Activated T-cell treated with anti-CD3 and anti-CD28 coated beads, Interleukin-2, amount 50 U/mL, for 72 hours (primary cell): ENCODE measurements around the gene HARBI1. TPM values are rescaled to one million over a fixed set of nuclear protein-coding genes. Genes with fewer than 3 reads are reported as not detected.
"Not testable (repeated sequence)": the region's sequence is repeated elsewhere in the genome, so short reads cannot be mapped to it uniquely, and the experiment has no call there.

Experiments
- ATAC-seq, 2 donors: fragments of 150-1000 bp; cut with Tn5 transposase; replicated peaks in 1 of 2; 2 replicates each; pipeline ENCODE4 v1.10.0; 2021; ENCODE audit warnings: moderate library complexity in 2 of 2, mild to moderate bottlenecking in 1 of 2
- DNase-seq, 2 donors: peaks; one replicate each; pipeline ENCODE4 v3.0.0; 2021 to 2022; ENCODE audit warnings: mixed read lengths in 1 of 2
- H3K27ac Mint-ChIP-seq: one replicate; pipeline ENCODE4 v1.8.0; 2022; ENCODE audit warnings: mild to moderate bottlenecking, moderate library complexity, mixed read lengths
- H3K27me3 Mint-ChIP-seq: one replicate; pipeline ENCODE4 v1.8.0; 2022; ENCODE audit warnings: low read depth, mixed read lengths
- H3K36me3 Mint-ChIP-seq, 2 donors: one replicate each; pipeline ENCODE4 v1.8.0; 2022; ENCODE audit warnings: mixed read lengths in 2 of 2, mild to moderate bottlenecking in 1 of 2; ENCODE audit not compliant: insufficient read depth in 2 of 2
- H3K4me1 Mint-ChIP-seq: one replicate; pipeline ENCODE4 v1.8.0; 2022; ENCODE audit warnings: low read depth, mixed read lengths
- H3K4me3 Mint-ChIP-seq, 2 donors: one replicate each; pipeline ENCODE4 v1.8.0; 2022; ENCODE audit warnings: mild to moderate bottlenecking in 2 of 2, mixed read lengths in 2 of 2, moderate library complexity in 2 of 2
- H3K9me3 Mint-ChIP-seq, 2 donors: one replicate each; pipeline ENCODE4 v1.8.0; 2022; ENCODE audit warnings: mixed read lengths in 2 of 2
- total RNA-seq, 2 donors: library from RNA; stranded (reverse); gene quantifications; one replicate each; pipeline ENCODE4 v1.2.3, GENCODE V29; 2022

The HARBI1 gene
- total RNA-seq, 2 donors from 2014 or later = 4.2 to 7.3 TPM

DNA sequence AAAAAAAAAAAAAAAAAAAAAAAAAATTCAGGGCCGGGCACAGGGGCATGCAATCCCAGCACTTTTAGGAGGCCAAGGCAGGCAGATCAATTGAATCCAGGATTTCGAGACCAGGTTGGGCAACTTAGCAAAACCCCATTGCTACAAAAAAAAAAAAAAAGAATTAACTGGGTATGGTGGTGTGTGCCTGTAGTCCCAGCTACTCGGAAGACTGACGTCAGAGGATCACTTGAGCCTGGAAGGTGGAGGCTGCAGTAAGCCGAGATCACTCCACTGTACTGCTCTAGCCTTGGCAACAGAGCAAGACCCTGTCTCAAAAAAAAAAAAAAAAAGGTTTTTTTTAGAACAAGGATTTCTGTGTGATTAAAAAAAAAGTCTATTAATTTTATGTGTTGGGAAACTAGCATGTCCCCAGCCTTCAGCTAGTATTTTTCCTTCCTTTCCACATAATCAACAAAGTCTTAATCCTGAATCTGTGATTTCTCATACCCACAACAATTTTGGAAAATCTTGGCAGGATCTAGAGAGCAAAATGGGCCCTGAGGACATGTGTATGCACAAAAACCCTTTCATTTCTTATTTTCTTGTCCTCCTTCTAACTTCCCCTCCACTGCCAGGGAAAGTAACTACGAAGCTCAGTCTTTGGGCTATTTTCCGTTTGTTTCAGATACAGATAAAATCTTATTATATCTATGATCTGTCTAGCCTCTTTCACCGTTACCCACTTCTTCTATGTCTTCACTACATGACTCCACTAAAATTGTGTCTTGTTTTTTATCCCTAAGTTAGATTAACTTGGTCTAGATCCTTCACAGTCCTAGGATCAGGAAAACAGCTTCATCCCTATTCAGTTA lies 17.5 kb downstream of the HARBI1 start:
- Mint-ChIP-seq H3K4me1 (peaks cover 16% of the 10 kb centered on the region), H3K27me3 (no peaks in the 10 kb centered on the region), H3K36me3 (no peaks in the 10 kb centered on the region), H3K27ac (no peak overlapping the region), H3K9me3 (no peaks in the 10 kb centered on the region), H3K4me3 (no peak overlapping the region)
- ATAC-seq (no peak), DNase-seq (no peak)

DNA sequence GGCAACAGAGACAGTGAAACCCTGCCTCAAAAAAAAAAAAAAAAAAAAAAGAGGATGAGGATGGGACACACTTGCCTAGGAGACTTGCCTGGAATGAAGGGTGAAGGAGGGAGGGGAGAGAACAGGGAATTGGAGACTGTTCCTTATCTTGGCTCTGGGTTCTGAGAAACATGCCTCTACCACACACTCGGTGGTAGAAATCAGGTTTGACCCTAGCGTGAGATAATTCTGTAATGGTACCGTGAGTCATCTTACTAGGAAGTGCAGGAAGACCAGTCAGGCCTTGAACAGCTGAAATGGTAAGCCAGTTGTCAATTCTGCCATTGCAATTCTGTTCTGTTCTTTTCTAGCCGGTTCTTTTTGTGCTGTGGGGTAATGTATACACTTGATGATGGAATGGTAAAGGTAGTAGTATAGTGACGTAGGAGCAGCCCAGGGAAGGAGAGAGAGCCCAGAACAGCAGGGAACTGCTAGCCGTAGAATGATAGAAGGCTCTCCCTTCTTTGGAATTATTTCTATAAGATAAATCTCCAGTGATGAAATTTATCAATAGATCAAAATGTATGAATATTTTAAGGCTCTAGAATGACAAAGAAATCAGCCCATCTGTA lies 19.3 kb downstream of the HARBI1 start:
- DNase-seq = no peak
- ATAC-seq = peak in 1 of 2 donors; percentile 51
- peak overlapping the region; percentile 59 for H3K27ac Mint-ChIP-seq
- peaks cover 22% of the 10 kb centered on the region for H3K4me1 Mint-ChIP-seq
- H3K4me3 Mint-ChIP-seq = peak overlapping the region in 1 of 2 donors; percentile 48
- H3K9me3 Mint-ChIP-seq = no peaks in the 10 kb centered on the region
- H3K36me3 Mint-ChIP-seq = peaks cover 0 to 3% of the 10 kb centered on the region in 2 donors
- no peaks in the 10 kb centered on the region for H3K27me3 Mint-ChIP-seq

DNA sequence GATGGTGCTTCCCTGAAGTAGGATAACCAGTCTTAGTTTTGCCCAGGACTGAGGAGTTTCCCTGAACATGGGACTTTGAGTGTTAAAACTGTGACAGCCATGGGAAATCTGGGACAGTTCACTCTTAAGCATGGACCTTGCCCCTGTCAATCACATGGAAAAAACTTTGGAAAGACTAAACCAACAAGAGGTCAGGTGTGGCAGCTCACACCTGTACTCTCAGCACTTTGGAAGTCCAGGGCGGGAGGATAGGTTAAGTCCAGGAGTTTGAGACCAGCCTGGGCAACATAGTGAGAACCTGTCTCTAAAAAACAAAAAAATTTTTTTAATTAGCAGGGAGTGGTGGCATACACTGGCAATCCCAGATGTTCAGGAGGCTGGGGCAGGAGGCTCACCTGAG lies 19.9 kb downstream of the HARBI1 start:
- H3K4me3 Mint-ChIP-seq = peak overlapping the region in 1 of 2 donors; percentile 38
- DNase-seq = no peak
- H3K36me3 Mint-ChIP-seq = peaks cover 0 to 3% of the 10 kb centered on the region in 2 donors
- H3K4me1 Mint-ChIP-seq = peaks cover 28% of the 10 kb centered on the region
- no peak for ATAC-seq
- no peaks in the 10 kb centered on the region for H3K9me3 Mint-ChIP-seq
- H3K27ac Mint-ChIP-seq = no peak overlapping the region
- no peaks in the 10 kb centered on the region for H3K27me3 Mint-ChIP-seq

DNA sequence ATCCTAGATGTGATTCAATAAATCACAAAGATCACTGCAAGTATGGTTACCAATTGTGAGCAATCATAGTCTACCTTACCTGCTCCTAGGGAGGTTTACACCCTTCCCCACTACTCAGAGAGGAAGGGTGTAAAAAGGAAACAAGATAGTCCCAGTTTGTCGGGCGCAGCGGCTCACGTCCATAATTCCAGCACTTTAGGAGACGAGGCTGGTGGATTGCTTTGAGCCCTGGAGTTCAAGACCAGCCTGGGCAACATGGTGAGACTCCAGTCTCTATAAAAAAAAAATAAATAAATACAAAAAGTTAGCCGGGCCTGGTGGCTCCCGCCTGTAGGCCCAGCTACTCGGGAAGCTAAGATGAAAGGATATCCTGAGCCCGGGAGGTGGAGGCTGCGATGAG lies 22.2 kb downstream of the HARBI1 start:
- DNase-seq (no peak), ATAC-seq (no peak)
- peak overlapping the region in 1 of 2 donors; percentile 97 for H3K4me3 Mint-ChIP-seq
- H3K9me3 Mint-ChIP-seq = no peaks in the 10 kb centered on the region
- H3K27ac Mint-ChIP-seq = peak overlapping the region; percentile 97
- H3K36me3 Mint-ChIP-seq = peaks cover 2 to 3% of the 10 kb centered on the region in 2 donors
- H3K4me1 Mint-ChIP-seq = peaks cover 46% of the 10 kb centered on the region
- H3K27me3 Mint-ChIP-seq = no peaks in the 10 kb centered on the region

DNA sequence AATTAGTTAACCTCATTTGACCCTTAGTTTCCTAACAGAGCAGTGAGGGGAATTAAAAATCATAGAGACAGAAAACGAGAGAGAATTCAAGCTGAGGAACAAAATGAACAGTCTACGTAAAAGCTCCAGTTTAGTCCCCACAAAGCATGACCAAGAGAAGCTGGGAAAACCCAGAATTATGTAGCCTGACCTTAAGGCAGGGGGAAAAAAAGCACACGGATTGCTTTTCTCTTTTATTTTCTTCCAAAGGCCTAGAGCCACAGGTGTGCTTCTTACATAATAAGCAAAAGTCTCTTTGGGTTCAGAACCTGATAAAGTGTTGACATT lies 22.7 kb downstream of the HARBI1 start:
- Mint-ChIP-seq H3K9me3 (no peaks in the 10 kb centered on the region), H3K36me3 (peaks cover 2 to 3% of the 10 kb centered on the region in 2 donors), H3K4me3 (peak overlapping the region; percentile 86 to 97), H3K27ac (peak overlapping the region; percentile 97), H3K27me3 (no peaks in the 10 kb centered on the region), H3K4me1 (peaks cover 49% of the 10 kb centered on the region)
- DNase-seq (no peak), ATAC-seq (no peak)

DNA sequence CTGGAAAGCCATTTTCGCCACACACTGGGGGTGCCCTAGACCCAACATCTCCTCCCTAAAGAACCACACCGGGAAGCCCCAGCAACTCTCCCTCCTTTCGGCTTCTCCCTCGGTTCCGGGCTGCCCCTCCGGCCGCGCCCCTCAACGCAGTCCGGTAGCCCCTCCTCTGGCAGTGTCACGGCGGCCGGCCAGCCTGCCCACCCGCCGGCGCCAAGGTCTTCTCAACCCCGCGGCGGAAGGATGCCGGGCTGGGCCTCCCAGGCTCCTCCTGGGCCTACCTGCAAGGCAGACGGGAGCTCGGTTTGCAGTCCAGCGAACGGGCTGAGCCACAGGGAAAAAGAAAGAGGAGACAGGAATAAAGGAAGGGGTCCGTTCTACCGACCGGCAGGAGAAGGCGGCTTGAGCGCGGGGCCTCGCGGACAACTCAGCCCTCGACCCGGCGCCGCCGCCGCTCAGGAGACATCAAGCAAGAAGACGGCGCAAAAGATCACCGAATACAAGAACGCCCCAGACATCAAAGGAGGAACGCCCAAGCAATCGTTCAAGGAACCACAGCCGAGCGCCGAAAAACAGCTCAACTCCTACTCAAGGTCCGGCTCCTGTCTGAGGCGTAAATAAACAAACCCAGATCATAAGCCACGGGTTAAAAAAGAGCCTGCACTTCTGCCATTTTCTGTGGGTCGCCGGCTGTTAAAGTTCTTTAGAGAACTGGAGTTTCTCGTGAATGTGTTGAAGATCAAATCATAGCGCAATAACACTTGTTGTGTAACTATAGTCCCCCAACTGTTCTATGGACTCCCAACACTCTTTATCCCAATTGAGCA lies 23.3 kb downstream of the HARBI1 start, which contains the start of gene AMBRA1:
TSS of gene AMBRA1 (minus strand) at position 474 of the 824 bp plus-strand sequence. CDS start 45,643 bp downstream, outside the sequence.
- Mint-ChIP-seq H3K27me3 (no peaks in the 10 kb centered on the region), H3K4me1 (peaks cover 54% of the 10 kb centered on the region), H3K27ac (peak within 1 kb of the TSS; percentile 97), H3K9me3 (no peaks in the 10 kb centered on the region), H3K4me3 (peak within 1 kb of the TSS; percentile 86 to 97), H3K36me3 (peaks cover 2 to 3% of the 10 kb centered on the region in 2 donors)
- peak; percentile 87 to 90 for DNase-seq
- ATAC-seq = peak; percentile 92 to 94

DNA sequence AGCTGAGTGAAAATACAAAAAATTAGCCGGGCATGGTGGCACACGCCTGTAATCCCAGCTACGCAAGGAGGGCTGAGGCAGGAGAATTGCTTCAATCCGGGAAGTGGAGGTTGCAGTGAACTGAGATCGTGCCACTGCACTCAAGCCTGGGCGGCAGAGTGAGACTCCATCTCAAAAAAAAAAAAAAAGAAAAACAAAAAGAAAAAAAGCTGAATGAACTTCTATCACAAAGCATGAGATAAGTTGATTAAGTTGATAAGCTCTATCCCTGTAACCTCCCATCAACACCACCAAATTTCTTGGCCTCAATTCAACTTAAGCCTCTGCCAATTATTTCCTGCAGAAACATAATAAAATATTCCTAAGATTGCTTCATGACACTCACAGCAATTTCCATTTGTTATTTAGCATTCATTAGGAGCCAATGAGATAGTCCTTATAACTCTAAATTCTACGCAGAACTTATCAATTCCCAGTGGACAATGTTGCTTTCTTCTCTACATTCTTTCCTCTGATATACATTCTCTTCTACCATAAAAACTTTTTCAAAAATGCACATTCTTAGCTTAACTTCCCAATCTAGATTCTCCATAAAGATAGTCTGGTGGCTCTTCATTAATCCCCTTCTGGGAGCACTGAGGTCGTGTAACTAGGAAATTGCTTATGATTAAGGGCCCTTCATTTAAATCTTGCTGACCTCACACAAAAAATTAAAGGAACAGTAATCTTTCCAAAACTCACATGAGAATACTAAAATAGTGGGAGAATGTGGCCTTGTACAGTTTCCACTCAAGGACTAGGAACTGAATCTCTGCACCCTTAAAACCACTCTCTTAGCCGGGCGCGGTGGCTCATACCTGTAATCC lies 26.1 kb downstream of the HARBI1 start:
- Mint-ChIP-seq H3K27me3 (no peaks in the 10 kb centered on the region), H3K4me1 (peaks cover 47% of the 10 kb centered on the region), H3K4me3 (peak overlapping the region; percentile 36 to 65)

DNA sequence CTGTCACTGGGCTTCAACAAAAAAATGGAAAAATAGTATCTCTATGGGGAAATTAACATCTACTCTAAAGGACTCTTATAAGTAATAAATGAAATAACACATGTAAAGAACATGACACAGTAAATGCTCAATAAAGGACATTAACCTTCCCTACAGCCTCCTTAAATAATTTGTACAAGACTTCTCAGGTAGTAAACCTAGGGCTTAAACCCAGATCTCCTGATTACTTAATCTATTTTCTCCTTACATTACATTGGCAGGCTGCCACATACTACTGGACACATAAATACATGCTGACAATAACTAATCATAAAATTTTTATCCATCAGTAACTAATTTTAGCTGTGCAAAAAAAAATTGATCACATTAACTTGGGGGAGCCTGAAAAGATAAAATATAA lies 28.1 kb downstream of the HARBI1 start:
- ATAC-seq (no peak), DNase-seq (no peak)
- peaks cover 41% of the 10 kb centered on the region for H3K4me1 Mint-ChIP-seq
- H3K36me3 Mint-ChIP-seq = peaks cover 2 to 7% of the 10 kb centered on the region in 2 donors
- H3K27ac Mint-ChIP-seq = no peak overlapping the region
- H3K27me3 Mint-ChIP-seq = no peaks in the 10 kb centered on the region
- H3K9me3 Mint-ChIP-seq = no peaks in the 10 kb centered on the region
- no peak overlapping the region for H3K4me3 Mint-ChIP-seq

More for the DNA sequence above, 26.1 kb downstream of the HARBI1 start:
- Mint-ChIP-seq H3K27ac (peak overlapping the region; percentile 44), H3K9me3 (no peaks in the 10 kb centered on the region), H3K36me3 (peaks cover 3 to 7% of the 10 kb centered on the region in 2 donors)
- DNase-seq (no peak), ATAC-seq (no peak)

DNA sequence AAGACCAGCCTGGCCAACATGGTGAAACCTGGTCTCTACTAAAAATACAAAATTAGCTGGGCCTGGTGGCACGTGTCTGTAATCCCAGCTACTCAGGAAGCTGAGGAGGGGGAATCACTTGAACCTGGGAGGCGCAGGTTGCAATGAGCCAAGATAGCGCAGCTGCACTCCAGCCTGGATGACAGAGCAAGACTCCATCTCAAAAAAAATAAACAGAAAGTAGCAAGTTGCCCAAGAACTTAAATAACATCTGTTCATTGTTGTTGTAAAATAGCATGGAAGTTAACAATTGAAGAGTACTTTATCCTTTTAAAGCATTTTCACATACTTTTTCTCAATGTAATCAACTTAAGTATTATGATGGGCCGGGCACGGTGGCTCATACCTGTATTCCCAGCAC lies 28.9 kb downstream of the HARBI1 start:
- ATAC-seq (no peak), DNase-seq (no peak)
- peaks cover 39% of the 10 kb centered on the region for H3K4me1 Mint-ChIP-seq
- no peaks in the 10 kb centered on the region for H3K27me3 Mint-ChIP-seq
- peaks cover 0 to 7% of the 10 kb centered on the region in 2 donors for H3K36me3 Mint-ChIP-seq
- no peak overlapping the region for H3K4me3 Mint-ChIP-seq
- H3K27ac Mint-ChIP-seq = no peak overlapping the region
- no peaks in the 10 kb centered on the region for H3K9me3 Mint-ChIP-seq

DNA sequence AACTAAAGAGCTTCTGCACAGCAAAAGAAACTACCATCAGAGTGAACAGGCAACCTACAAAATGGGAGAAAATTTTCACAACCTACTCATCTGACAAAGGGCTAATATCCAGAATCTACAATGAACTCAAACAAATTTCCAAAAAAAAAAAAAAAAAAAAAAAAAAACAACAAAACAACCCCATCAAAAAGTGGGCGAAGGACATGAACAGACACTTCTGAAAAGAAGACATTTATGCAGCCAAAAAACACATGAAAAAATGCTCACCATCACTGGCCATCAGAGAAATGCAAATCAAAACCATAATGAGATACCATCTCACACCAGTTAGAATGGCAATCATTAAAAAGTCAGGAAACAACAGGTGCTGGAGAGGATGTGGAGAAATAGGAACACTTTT lies 33.5 kb downstream of the HARBI1 start:
- H3K9me3 Mint-ChIP-seq, H3K27me3 Mint-ChIP-seq, H3K27ac Mint-ChIP-seq, DNase-seq, H3K4me3 Mint-ChIP-seq, H3K36me3 Mint-ChIP-seq, ATAC-seq: not testable (repeated sequence)
- peaks cover 15% of the 10 kb centered on the region for H3K4me1 Mint-ChIP-seq

DNA sequence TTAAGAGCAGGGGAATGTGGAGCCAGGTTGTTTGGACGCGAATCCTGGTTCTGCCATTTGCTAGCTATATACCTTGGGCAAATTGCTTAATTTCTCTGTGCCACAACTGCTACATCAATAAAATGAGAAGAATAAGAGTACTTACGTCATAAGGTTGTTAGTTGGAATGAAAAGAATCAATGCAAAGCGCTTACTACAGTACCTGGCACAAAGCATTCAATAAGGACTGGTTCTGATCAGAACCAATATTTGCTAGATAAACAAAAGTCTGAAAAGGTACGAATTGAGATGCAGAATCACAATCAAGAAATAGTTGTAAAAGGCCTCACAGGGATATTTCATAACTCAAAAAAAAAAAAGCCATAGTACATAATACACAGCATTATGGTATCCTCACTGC lies 34.4 kb downstream of the HARBI1 start:
- H3K27ac Mint-ChIP-seq = no peak overlapping the region
- H3K9me3 Mint-ChIP-seq = peaks cover 0 to 2% of the 10 kb centered on the region in 2 donors
- no peak for ATAC-seq
- no peak for DNase-seq
- H3K4me1 Mint-ChIP-seq = peaks cover 15% of the 10 kb centered on the region
- no peaks in the 10 kb centered on the region for H3K27me3 Mint-ChIP-seq
- H3K36me3 Mint-ChIP-seq = peaks cover 0 to 10% of the 10 kb centered on the region in 2 donors
- no peak overlapping the region for H3K4me3 Mint-ChIP-seq

DNA sequence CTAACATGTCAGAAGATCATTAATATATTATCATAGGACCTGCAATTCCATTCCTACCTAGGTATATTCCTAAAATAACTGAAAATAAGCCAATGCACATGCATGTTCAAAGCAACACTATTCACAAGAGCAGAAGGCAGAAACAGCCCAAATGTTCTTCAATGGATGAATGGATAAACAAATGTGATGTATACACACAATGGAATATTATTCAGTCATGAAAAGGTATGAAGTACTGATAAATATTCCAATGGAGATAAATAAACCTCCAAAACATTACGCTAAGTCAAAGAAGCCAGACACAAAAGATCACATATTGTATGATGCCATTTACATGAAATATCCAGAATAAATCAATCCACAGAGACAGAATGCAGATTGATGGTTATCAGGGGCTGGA lies 40.0 kb downstream of the HARBI1 start:
- Mint-ChIP-seq H3K36me3 (peaks cover 0 to 2% of the 10 kb centered on the region in 2 donors), H3K27ac (no peak overlapping the region), H3K4me3 (no peak overlapping the region), H3K9me3 (peaks cover 0 to 2% of the 10 kb centered on the region in 2 donors), H3K27me3 (no peaks in the 10 kb centered on the region), H3K4me1 (peaks cover 24% of the 10 kb centered on the region)
- ATAC-seq (no peak), DNase-seq (no peak)
